CD14-positive monocyte (primary cell): ENCODE measurements around the gene IL17B. TPM values are rescaled to one million over a fixed set of nuclear protein-coding genes. Genes with fewer than 3 reads are reported as not detected.

ENCODE experiments used
- DNase-seq, 3 donors: peaks; one replicate each; pipeline ENCODE4 v3.0.0-alpha.2; 2011 to 2022
- H2AFZ ChIP-seq: 2 replicates; pipeline ENCODE4 v1.6.0; 2012; ENCODE audit warnings: mild to moderate bottlenecking, low read depth, low read length, inconsistent platforms; ENCODE audit not compliant: insufficient read depth, poor library complexity, severe bottlenecking
- H3K27ac ChIP-seq, 2 donors: 1 replicate in 1 of 2; 2 replicates in 1 of 2; pipeline ENCODE4 v1.5.1; 2012 to 2013; ENCODE audit warnings: low read length in 2 of 2, control low read depth in 1 of 2, inconsistent platforms in 1 of 2, low read depth in 1 of 2, mild to moderate bottlenecking in 1 of 2
- H3K27me3 ChIP-seq, 2 donors: one replicate each; pipeline versions ENCODE4 v1.6.0 to v1.6.1; 2011 to 2013; ENCODE audit warnings: low read length in 2 of 2; ENCODE audit not compliant: control insufficient read depth in 2 of 2, insufficient read depth in 2 of 2
- H3K36me3 ChIP-seq, 2 donors: replicated peaks in 1 of 2; 1 replicate in 1 of 2; 2 replicates in 1 of 2; pipeline versions ENCODE4 v1.5.1 to v1.6.1; 2012 to 2013; ENCODE audit warnings: low read length in 2 of 2, control low read depth in 1 of 2, inconsistent platforms in 1 of 2, mild to moderate bottlenecking in 1 of 2; ENCODE audit not compliant: insufficient read depth in 2 of 2, control insufficient read depth in 1 of 2
- H3K4me1 ChIP-seq, 2 donors: 1 replicate in 1 of 2; 2 replicates in 1 of 2; pipeline versions ENCODE4 v1.5.1 to v1.6.1; 2012 to 2013; ENCODE audit warnings: low read length in 2 of 2, control low read depth in 1 of 2, inconsistent platforms in 1 of 2, mild to moderate bottlenecking in 1 of 2, moderate library complexity in 1 of 2; ENCODE audit not compliant: insufficient read depth in 2 of 2, control insufficient read depth in 1 of 2
- H3K4me2 ChIP-seq: replicated peaks from 2 replicates; pipeline ENCODE3; 2012; ENCODE audit warnings: low read length, moderate library complexity, mild to moderate bottlenecking; ENCODE audit not compliant: poor library complexity, severe bottlenecking; ENCODE audit errors: extremely low read depth
- H3K4me3 ChIP-seq, 3 experiments: fragments of 200-600 bp in 1 of 3; sonication (generic) in 1 of 3; replicated peaks in 1 of 3; 1 replicate in 2 of 3; 2 replicates in 1 of 3; pipeline ENCODE4 v1.5.1; 2011 to 2013; ENCODE audit warnings: low read length in 3 of 3, mild to moderate bottlenecking in 3 of 3, control low read depth in 2 of 3, low read depth in 2 of 3, inconsistent platforms in 1 of 3, moderate library complexity in 1 of 3
- H3K79me2 ChIP-seq: 2 replicates; pipeline ENCODE4 v1.6.0; 2012; ENCODE audit warnings: mild to moderate bottlenecking, control low read depth, inconsistent platforms, low read length, moderate library complexity; ENCODE audit not compliant: insufficient read depth
- H3K9ac ChIP-seq: 2 replicates; pipeline ENCODE4 v1.6.0; 2017; ENCODE audit warnings: low read length, mild to moderate bottlenecking; ENCODE audit not compliant: insufficient read depth, poor library complexity, severe bottlenecking
- H3K9me3 ChIP-seq, 2 donors: replicated peaks in 1 of 2; 1 replicate in 1 of 2; 2 replicates in 1 of 2; pipeline versions ENCODE4 v1.5.1 to v1.6.1; 2012 to 2013; ENCODE audit warnings: low read length in 2 of 2, control low read depth in 1 of 2; ENCODE audit not compliant: control insufficient read depth in 1 of 2, insufficient read depth in 1 of 2
- H4K20me1 ChIP-seq: 2 replicates; pipeline ENCODE4 v1.6.0; 2012; ENCODE audit warnings: mild to moderate bottlenecking, low read length, control low read depth, moderate library complexity; ENCODE audit not compliant: insufficient read depth
- H3K27ac Mint-ChIP-seq, 7 donors: one replicate each; pipeline ENCODE4 v1.8.0; 2020; ENCODE audit warnings: mild to moderate bottlenecking in 7 of 7, mixed read lengths in 7 of 7, moderate library complexity in 6 of 7, inconsistent platforms in 2 of 7
- H3K27me3 Mint-ChIP-seq, 3 donors: one replicate each; pipeline ENCODE4 v1.8.0; 2021 to 2022; ENCODE audit warnings: low read depth in 3 of 3, mild to moderate bottlenecking in 3 of 3, mixed read lengths in 3 of 3, moderate library complexity in 3 of 3, inconsistent platforms in 1 of 3
- H3K36me3 Mint-ChIP-seq, 2 donors: one replicate each; pipeline ENCODE4 v1.8.0; 2020; ENCODE audit warnings: mixed read lengths in 2 of 2, inconsistent platforms in 1 of 2, mild to moderate bottlenecking in 1 of 2
- H3K4me1 Mint-ChIP-seq: one replicate; pipeline ENCODE4 v1.8.0; 2020; ENCODE audit warnings: mild to moderate bottlenecking, mixed read lengths
- H3K4me3 Mint-ChIP-seq, 2 donors: one replicate each; pipeline ENCODE4 v1.8.0; 2020; ENCODE audit warnings: mild to moderate bottlenecking in 2 of 2, mixed read lengths in 2 of 2, moderate library complexity in 1 of 2
- H3K9me3 Mint-ChIP-seq, 7 donors: one replicate each; pipeline ENCODE4 v1.8.0; 2020 to 2022; ENCODE audit warnings: mixed read lengths in 7 of 7, mild to moderate bottlenecking in 6 of 7, moderate library complexity in 6 of 7, inconsistent platforms in 2 of 7
- WGBS: methylation state at CpG from one replicate; pipeline ENCODE4 v1.1.5; 2013; ENCODE audit warnings: missing lambda C conversion rate; ENCODE audit not compliant: insufficient coverage; 5-methylcytosine and 5-hydroxymethylcytosine counted together
- intact Hi-C, 2 donors: fragments of 100-400 bp; cut with micrococcal nuclease; formaldehyde crosslinking; loops; one replicate each; pipeline versions ENCODE4 v1.15.0 to v1.15.1; 2023
- polyA plus RNA-seq, 3 donors: library from polyadenylated mRNA; depleted of rRNA in 1 of 3; unstranded in 2 of 3; stranded (reverse) in 1 of 3; fragments of 300-500 nt in 2 of 3; fragments of >200 nt in 1 of 3; fragmentation: Illumina TruSeq in 2 of 3; gene quantifications; 1 replicate in 2 of 3; 2 replicates in 1 of 3; pipeline ENCODE4 v1.2.3, GENCODE V29; 2012 to 2021
- TF ChIP-seq, protein P1 (sequence below): fragments of 200-600 bp; IDR thresholded peaks from one replicate; pipeline ENCODE4 v1.8.0; 2022; ENCODE audit warnings: antibody characterized with exemption, mild to moderate bottlenecking

IL17B gene
- polyA plus RNA-seq, 3 donors, result not detected

DNA sequence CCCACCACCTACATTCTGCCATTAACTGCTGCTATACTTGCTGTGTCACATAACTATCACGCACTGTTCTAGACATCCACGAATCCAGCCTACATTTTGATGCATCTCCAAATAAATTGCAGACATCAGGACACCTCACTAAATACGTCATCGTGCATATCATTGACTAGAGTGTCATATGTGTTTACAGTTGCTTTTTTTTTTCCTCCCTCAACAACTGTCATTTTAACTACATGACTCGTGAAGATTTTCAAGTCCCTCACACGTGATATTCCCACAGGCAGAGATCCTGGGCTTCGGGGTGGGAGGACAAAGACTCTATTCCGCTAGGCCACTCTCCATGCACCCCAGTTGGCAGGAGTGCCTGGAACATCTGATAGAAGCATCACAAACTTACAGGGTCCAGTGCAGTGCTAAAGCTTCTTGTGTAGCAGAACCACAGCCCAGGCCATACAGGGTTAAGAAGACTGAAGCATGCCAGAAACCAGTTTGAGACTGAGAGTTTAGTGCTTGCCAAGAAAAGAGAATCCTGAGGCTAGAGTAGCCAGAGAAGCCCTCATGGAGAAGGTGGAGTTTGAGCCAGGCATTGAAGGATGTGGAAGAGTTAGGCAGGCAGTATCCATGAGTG lies 20.1 kb downstream of the IL17B start:
- intact Hi-C loops, result no loop called here
- DNase-seq, result no peak
- Histone ChIP-seq H3K4me2 (peak overlapping the region; percentile 97), H3K9ac (no peak overlapping the region), H3K79me2 (peaks cover 11% of the 10 kb centered on the region), H3K36me3 (peaks cover 3 to 18% of the 10 kb centered on the region in 2 donors), H4K20me1 (peaks cover 6% of the 10 kb centered on the region), H3K4me1 (peaks cover 36 to 41% of the 10 kb centered on the region in 2 donors), H2AFZ (peak overlapping the region; percentile 92), H3K27ac (no peak overlapping the region), H3K4me3 (peak overlapping the region in 1 of 3 experiments; percentile 88), H3K27me3 (no peaks in the 10 kb centered on the region), H3K9me3 (no peaks in the 10 kb centered on the region)
- TF ChIP-seq, protein P1, sequence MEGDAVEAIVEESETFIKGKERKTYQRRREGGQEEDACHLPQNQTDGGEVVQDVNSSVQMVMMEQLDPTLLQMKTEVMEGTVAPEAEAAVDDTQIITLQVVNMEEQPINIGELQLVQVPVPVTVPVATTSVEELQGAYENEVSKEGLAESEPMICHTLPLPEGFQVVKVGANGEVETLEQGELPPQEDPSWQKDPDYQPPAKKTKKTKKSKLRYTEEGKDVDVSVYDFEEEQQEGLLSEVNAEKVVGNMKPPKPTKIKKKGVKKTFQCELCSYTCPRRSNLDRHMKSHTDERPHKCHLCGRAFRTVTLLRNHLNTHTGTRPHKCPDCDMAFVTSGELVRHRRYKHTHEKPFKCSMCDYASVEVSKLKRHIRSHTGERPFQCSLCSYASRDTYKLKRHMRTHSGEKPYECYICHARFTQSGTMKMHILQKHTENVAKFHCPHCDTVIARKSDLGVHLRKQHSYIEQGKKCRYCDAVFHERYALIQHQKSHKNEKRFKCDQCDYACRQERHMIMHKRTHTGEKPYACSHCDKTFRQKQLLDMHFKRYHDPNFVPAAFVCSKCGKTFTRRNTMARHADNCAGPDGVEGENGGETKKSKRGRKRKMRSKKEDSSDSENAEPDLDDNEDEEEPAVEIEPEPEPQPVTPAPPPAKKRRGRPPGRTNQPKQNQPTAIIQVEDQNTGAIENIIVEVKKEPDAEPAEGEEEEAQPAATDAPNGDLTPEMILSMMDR, result no peak
- peaks cover 20 to 22% of the 10 kb centered on the region in 2 donors for H3K36me3 Mint-ChIP-seq
- no peaks in the 10 kb centered on the region for H3K27me3 Mint-ChIP-seq
- H3K27ac Mint-ChIP-seq, result peak overlapping the region in 1 of 7 donors; percentile 84
- H3K9me3 Mint-ChIP-seq, result no peaks in the 10 kb centered on the region
- H3K4me3 Mint-ChIP-seq, result peak overlapping the region in 1 of 2 donors; percentile 98
- peaks cover 43% of the 10 kb centered on the region for H3K4me1 Mint-ChIP-seq
- 100% methylated on average over 1 of the region's 8 CpGs for WGBS

DNA sequence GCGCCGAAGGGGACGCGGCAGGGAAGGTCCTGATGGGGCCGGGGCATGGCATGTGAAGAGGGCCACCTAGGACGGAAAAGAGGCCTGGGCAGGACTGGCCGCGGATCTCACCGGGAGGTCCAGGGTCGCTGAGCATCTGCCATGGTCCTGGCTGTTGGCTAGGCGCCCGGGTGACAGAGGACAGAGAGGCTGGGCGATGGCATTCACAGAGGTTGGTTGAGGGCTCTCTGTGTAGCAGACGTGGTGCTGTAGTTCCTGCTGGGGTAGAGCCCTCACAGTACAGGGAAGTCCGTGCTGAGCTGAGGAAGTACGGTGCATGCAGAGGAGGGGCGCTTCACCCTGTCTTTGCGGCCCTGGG lies 20.8 kb downstream of the IL17B start:
- TF ChIP-seq, protein P1, result no peak
- Histone ChIP-seq H3K79me2 (peaks cover 17% of the 10 kb centered on the region), H3K27ac (peak overlapping the region; percentile 63 to 83), H3K27me3 (no peaks in the 10 kb centered on the region), H3K9ac (peak overlapping the region; percentile 72), H3K4me2 (peak overlapping the region; percentile 97), H2AFZ (peak overlapping the region; percentile 92), H3K4me1 (peaks cover 36 to 41% of the 10 kb centered on the region in 2 donors), H3K36me3 (peaks cover 10 to 25% of the 10 kb centered on the region in 2 donors), H3K4me3 (peak overlapping the region; percentile 74 to 88 (median 76)), H4K20me1 (peaks cover 6% of the 10 kb centered on the region), H3K9me3 (no peaks in the 10 kb centered on the region)
- H3K36me3 Mint-ChIP-seq, result peaks cover 24 to 25% of the 10 kb centered on the region in 2 donors
- no peaks in the 10 kb centered on the region for H3K9me3 Mint-ChIP-seq
- no peaks in the 10 kb centered on the region for H3K27me3 Mint-ChIP-seq
- H3K27ac Mint-ChIP-seq, result peak overlapping the region; percentile 84 to 97 (median 94)
- H3K4me3 Mint-ChIP-seq, result peak overlapping the region; percentile 97 to 98
- peak; percentile 42 to 62 (median 54) for DNase-seq
- 2% methylated on average over 14 of the region's 18 CpGs for WGBS
- peaks cover 43% of the 10 kb centered on the region for H3K4me1 Mint-ChIP-seq
- intact Hi-C loops, result no loop called here
